Esophagus muscularis mucosa (tissue), 4 donors: ENCODE results near the gene CLEC18C. TPM values are rescaled to one million over a fixed set of nuclear protein-coding genes. Genes with fewer than 3 reads are reported as not detected.

ENCODE experiments used
- DNase-seq: peaks from one replicate; pipeline ENCODE4 v3.0.0-alpha.2; 2017; ENCODE audit errors: extremely low spot score
- H3K27ac ChIP-seq, 4 donors: fragments of 200-600 bp; sonication (generic); replicated peaks in 1 of 4; 1 replicate in 3 of 4; 2 replicates in 1 of 4; pipeline ENCODE4 v1.5.1; 2016 to 2019; ENCODE audit warnings: mild to moderate bottlenecking in 1 of 4
- H3K27me3 ChIP-seq, 4 donors: fragments of 200-600 bp; sonication (generic); one replicate each; pipeline versions ENCODE4 v1.5.1 to v1.6.0; 2016 to 2019
- H3K36me3 ChIP-seq, 4 donors: fragments of 200-600 bp; sonication (generic); one replicate each; pipeline ENCODE4 v1.5.1; 2016 to 2019
- H3K4me1 ChIP-seq, 4 donors: fragments of 200-600 bp; sonication (generic); one replicate each; pipeline ENCODE4 v1.5.1; 2016 to 2019
- H3K4me3 ChIP-seq, 4 donors: fragments of 200-600 bp; sonication (generic); 1 replicate in 2 of 4; 2 replicates in 2 of 4; pipeline ENCODE4 v1.5.1; 2016 to 2019; ENCODE audit warnings: mild to moderate bottlenecking in 4 of 4, moderate library complexity in 1 of 4
- H3K9me3 ChIP-seq, 4 donors: fragments of 200-600 bp; sonication (generic); 1 replicate in 3 of 4; 2 replicates in 1 of 4; pipeline ENCODE4 v1.5.1; 2016 to 2019
- EP300 ChIP-seq: sonication (generic); formaldehyde crosslinking; IDR thresholded peaks from one replicate; pipeline ENCODE4 v1.6.1; 2017; ENCODE audit warnings: antibody characterized with exemption
- POLR2A ChIP-seq: fragments of 450-650 bp; IDR thresholded peaks from one replicate; pipeline ENCODE4 v1.6.1; 2017; ENCODE audit warnings: antibody characterized with exemption, moderate library complexity, mild to moderate bottlenecking, low read depth
- POLR2AphosphoS5 ChIP-seq, 2 donors: sonication (generic); formaldehyde crosslinking; IDR thresholded peaks; one replicate each; pipeline ENCODE4 v1.6.1; 2017; ENCODE audit warnings: antibody characterized with exemption in 2 of 2
- WGBS: methylation state at CpG from one replicate; pipeline ENCODE4 v1.1.5; 2018; 5-methylcytosine and 5-hydroxymethylcytosine counted together
- intact Hi-C: fragments of 100-400 bp; cut with DNase I; formaldehyde crosslinking; loops from one replicate; pipeline ENCODE4 v1.15.1; 2023
- total RNA-seq, 4 donors: library from RNA; depleted of rRNA; stranded (reverse); fragments of >200 nt; gene quantifications; one replicate each; pipeline versions ENCODE4 v1.1.0 to v1.2.1, GENCODE V29; 2016
- TF ChIP-seq, protein P1 (sequence below), 3 experiments: fragments of 200-600 bp in 2 of 3; fragments of 450-650 bp in 1 of 3; sonication (generic) in 2 of 3; IDR thresholded peaks; one replicate each; pipeline ENCODE4 v1.5.1; 2017 to 2019; ENCODE audit warnings: antibody characterized with exemption in 3 of 3, mild to moderate bottlenecking in 2 of 3, moderate library complexity in 1 of 3

Gene CLEC18C
- total RNA-seq, 4 donors from 2014 or later: 0.58 TPM; not detected in 3

- 89% methylated on average over 6 of the region's 6 CpGs for WGBS
- intact Hi-C loops: loop anchor here (10.0 kb wide), 1 partner anchor 94 kb away; the partner anchor contains the start of gene EXOSC6
- Histone ChIP-seq H3K4me1 (peaks cover 0 to 6% (median 0%) of the 10 kb centered on the region in 4 donors), H3K4me3 (no peak overlapping the region), H3K9me3 (no peaks in the 10 kb centered on the region), H3K27me3 (no peaks in the 10 kb centered on the region), H3K36me3 (peaks cover 61 to 77% (median 74%) of the 10 kb centered on the region in 4 donors), H3K27ac (no peak overlapping the region)
- peak; percentile 92 for DNase-seq
- TF ChIP-seq EP300 (no peak), POLR2AphosphoS5 (IDR thresholded peaks at IDR 0.05) (no peak), POLR2A (no peak)
- TF ChIP-seq, protein P1, sequence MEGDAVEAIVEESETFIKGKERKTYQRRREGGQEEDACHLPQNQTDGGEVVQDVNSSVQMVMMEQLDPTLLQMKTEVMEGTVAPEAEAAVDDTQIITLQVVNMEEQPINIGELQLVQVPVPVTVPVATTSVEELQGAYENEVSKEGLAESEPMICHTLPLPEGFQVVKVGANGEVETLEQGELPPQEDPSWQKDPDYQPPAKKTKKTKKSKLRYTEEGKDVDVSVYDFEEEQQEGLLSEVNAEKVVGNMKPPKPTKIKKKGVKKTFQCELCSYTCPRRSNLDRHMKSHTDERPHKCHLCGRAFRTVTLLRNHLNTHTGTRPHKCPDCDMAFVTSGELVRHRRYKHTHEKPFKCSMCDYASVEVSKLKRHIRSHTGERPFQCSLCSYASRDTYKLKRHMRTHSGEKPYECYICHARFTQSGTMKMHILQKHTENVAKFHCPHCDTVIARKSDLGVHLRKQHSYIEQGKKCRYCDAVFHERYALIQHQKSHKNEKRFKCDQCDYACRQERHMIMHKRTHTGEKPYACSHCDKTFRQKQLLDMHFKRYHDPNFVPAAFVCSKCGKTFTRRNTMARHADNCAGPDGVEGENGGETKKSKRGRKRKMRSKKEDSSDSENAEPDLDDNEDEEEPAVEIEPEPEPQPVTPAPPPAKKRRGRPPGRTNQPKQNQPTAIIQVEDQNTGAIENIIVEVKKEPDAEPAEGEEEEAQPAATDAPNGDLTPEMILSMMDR (IDR thresholded peaks at IDR 0.05): no peak
These were observed 13.2 kb upstream of the CLEC18C start for GRCh38 chr16:70160388-70160787.

- H3K27me3 ChIP-seq: no peaks in the 10 kb centered on the region
- H3K27ac ChIP-seq: no peak overlapping the region
- 100% methylated on average over 6 of the region's 6 CpGs for WGBS
- H3K4me3 ChIP-seq: no peak overlapping the region
- H3K9me3 ChIP-seq: no peaks in the 10 kb centered on the region
- intact Hi-C loops: loop anchor here (10.0 kb wide), 1 partner anchor 94 kb away; the partner anchor contains the start of gene EXOSC6
- H3K4me1 ChIP-seq: peaks cover 0 to 6% (median 0%) of the 10 kb centered on the region in 4 donors
- DNase-seq: peak; percentile 92
- no peak for TF ChIP-seq POLR2A
- no peak for TF ChIP-seq EP300
- TF ChIP-seq, protein P1 (IDR thresholded peaks at IDR 0.05): no peak
- TF ChIP-seq POLR2AphosphoS5 (IDR thresholded peaks at IDR 0.05): no peak
- peaks cover 57 to 72% (median 70%) of the 10 kb centered on the region in 4 donors for H3K36me3 ChIP-seq
These were observed 12.8 kb upstream of the CLEC18C start for GRCh38 chr16:70160821-70161220.

- H3K36me3 ChIP-seq: peaks cover 52 to 67% (median 65%) of the 10 kb centered on the region in 4 donors
- intact Hi-C loops: loop anchor here (10.0 kb wide), 1 partner anchor 93 kb away; the partner anchor contains the start of gene EXOSC6
- H3K4me1 ChIP-seq: peaks cover 0 to 6% (median 0%) of the 10 kb centered on the region in 4 donors
- no peak overlapping the region for H3K27ac ChIP-seq
- DNase-seq: peak; percentile 92
- TF ChIP-seq, protein P1 (IDR thresholded peaks at IDR 0.05): no peak
- TF ChIP-seq POLR2AphosphoS5 (IDR thresholded peaks at IDR 0.05) (no peak), EP300 (no peak), POLR2A (no peak)
- H3K4me3 ChIP-seq: no peak overlapping the region
- H3K9me3 ChIP-seq: no peaks in the 10 kb centered on the region
- 91% methylated on average over 6 of the region's 6 CpGs for WGBS
- H3K27me3 ChIP-seq: no peaks in the 10 kb centered on the region
These were observed 12.2 kb upstream of the CLEC18C start for GRCh38 chr16:70161350-70161749.

- WGBS: 72% methylated on average over 6 of the region's 7 CpGs
- intact Hi-C loops: loop anchor here (10.0 kb wide), 1 partner anchor 93 kb away; the partner anchor contains the start of gene EXOSC6
- peaks cover 0 to 6% (median 0%) of the 10 kb centered on the region in 4 donors for H3K4me1 ChIP-seq
- peak; percentile 90 for DNase-seq
- H3K27ac ChIP-seq: no peak overlapping the region
- TF ChIP-seq, protein P1 (IDR thresholded peaks at IDR 0.05): no peak
- TF ChIP-seq POLR2A: no peak
- no peak for TF ChIP-seq EP300
- no peak for TF ChIP-seq POLR2AphosphoS5 (IDR thresholded peaks at IDR 0.05)
- H3K36me3 ChIP-seq: peaks cover 45 to 60% (median 58%) of the 10 kb centered on the region in 4 donors
- no peak overlapping the region for H3K4me3 ChIP-seq
- H3K9me3 ChIP-seq: no peaks in the 10 kb centered on the region
- no peaks in the 10 kb centered on the region for H3K27me3 ChIP-seq
These were observed 11.5 kb upstream of the CLEC18C start for GRCh38 chr16:70162041-70162451.
